A549 (cell line): ENCODE results near the gene CAVIN3.

ENCODE experiments used
- CEBPB ChIP-seq, 2 experiments: fragments of >200 bp in 1 of 2; sonication (Bioruptor Twin) in 1 of 2; formaldehyde crosslinking in 1 of 2; IDR thresholded peaks; 2 replicates each; pipeline ENCODE4 v1.6.1; 2012 to 2016
- EP300 ChIP-seq, 2 experiments: fragments of >200 bp; sonication (Bioruptor Twin); formaldehyde crosslinking; IDR thresholded peaks; 2 replicates in 1 of 2; 3 replicates in 1 of 2; pipeline ENCODE4 v1.6.1; 2016 to 2017
- JUN ChIP-seq, 2 experiments: fragments of >200 bp; sonication (Bioruptor Twin); formaldehyde crosslinking; IDR thresholded peaks; 2 replicates in 1 of 2; 3 replicates in 1 of 2; pipeline ENCODE4 v1.6.1; 2016 to 2017
- PHF8 ChIP-seq: fragments of 200-600 bp; sonication (generic); IDR thresholded peaks from 2 replicates; pipeline ENCODE4 v1.6.1; 2016; ENCODE audit warnings: low read depth, mild to moderate bottlenecking, antibody characterized with exemption, moderate library complexity, borderline replicate concordance
- POLR2A ChIP-seq: IDR thresholded peaks from 2 replicates; pipeline ENCODE4 v1.6.1; 2012; ENCODE audit warnings: mild to moderate bottlenecking, low read length
- RAD21 ChIP-seq, 2 experiments: fragments of >200 bp in 1 of 2; sonication (Bioruptor Twin) in 1 of 2; formaldehyde crosslinking in 1 of 2; IDR thresholded peaks in 1 of 2; conservative IDR thresholded peaks in 1 of 2; 2 replicates in 1 of 2; 3 replicates in 1 of 2; pipeline ENCODE4 v1.6.1; 2012 to 2018; ENCODE audit warnings: inconsistent platforms in 1 of 2
- SMC3 ChIP-seq: fragments of >200 bp; sonication (Bioruptor Twin); formaldehyde crosslinking; IDR thresholded peaks from 3 replicates; pipeline ENCODE4 v1.6.1; 2018; ENCODE audit warnings: inconsistent platforms
- TP53 ChIP-seq: fragments of 250-450 bp; sonication (Bioruptor Pico); IDR thresholded peaks from 2 replicates; pipeline ENCODE4 v1.5.0; 2021; ENCODE audit warnings: mild to moderate bottlenecking, moderate library complexity
- TF ChIP-seq, protein P1 (sequence below): fragments of >200 bp; sonication (Bioruptor Twin); formaldehyde crosslinking; IDR thresholded peaks from 3 replicates; pipeline ENCODE4 v1.5.1; 2016

- TF ChIP-seq CEBPB (IDR thresholded peaks at IDR 0.05) (no peak), RAD21 (conservative IDR thresholded peaks at IDR 0.05 in 1 of 2, IDR thresholded peaks at IDR 0.05 in 1 of 2) (no peak), POLR2A (no peak), PHF8 (no peak), SMC3 (no peak), TP53 (CRISPR knock-in tag) (no peak), EP300 (IDR thresholded peaks at IDR 0.05) (no peak), JUN (IDR thresholded peaks at IDR 0.05) (no peak)
- TF ChIP-seq, protein P1, sequence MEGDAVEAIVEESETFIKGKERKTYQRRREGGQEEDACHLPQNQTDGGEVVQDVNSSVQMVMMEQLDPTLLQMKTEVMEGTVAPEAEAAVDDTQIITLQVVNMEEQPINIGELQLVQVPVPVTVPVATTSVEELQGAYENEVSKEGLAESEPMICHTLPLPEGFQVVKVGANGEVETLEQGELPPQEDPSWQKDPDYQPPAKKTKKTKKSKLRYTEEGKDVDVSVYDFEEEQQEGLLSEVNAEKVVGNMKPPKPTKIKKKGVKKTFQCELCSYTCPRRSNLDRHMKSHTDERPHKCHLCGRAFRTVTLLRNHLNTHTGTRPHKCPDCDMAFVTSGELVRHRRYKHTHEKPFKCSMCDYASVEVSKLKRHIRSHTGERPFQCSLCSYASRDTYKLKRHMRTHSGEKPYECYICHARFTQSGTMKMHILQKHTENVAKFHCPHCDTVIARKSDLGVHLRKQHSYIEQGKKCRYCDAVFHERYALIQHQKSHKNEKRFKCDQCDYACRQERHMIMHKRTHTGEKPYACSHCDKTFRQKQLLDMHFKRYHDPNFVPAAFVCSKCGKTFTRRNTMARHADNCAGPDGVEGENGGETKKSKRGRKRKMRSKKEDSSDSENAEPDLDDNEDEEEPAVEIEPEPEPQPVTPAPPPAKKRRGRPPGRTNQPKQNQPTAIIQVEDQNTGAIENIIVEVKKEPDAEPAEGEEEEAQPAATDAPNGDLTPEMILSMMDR = no peak
Measured at GRCh38 chr11:6312106-6312505, 8.2 kb downstream of the CAVIN3 start.
